HepG2 (cell line): ENCODE measurements around the gene SPAG5. TPM values are rescaled to one million over a fixed set of nuclear protein-coding genes. Genes with fewer than 3 reads are reported as not detected.

Experiments
- ATAC-seq: fragments of 200-7000 bp; cut with Tn5 transposase; 3 replicates; pipeline ENCODE4 v1.9.1; 2020; ENCODE audit warnings: mild to moderate bottlenecking, moderate library complexity
- BruUV-seq: library from RNA; stranded (reverse); fragments of 400-500 nt; replicated peaks from 2 replicates; lab custom pipeline; 2021; lab: Mats Ljungman, UMichigan
- CTCF ChIA-PET: fragments of 300-600 bp; formaldehyde crosslinking; extraction: SDS; loops from one replicate; lab custom pipeline; 2021; ENCODE audit warnings: low total read pairs, inconsistent platforms, low intra/inter-chr PET ratio; lab: Yijun Ruan, JAX
- POLR2A ChIA-PET: fragments of 350-600 bp; sonication (Branson Sonifier 250); formaldehyde crosslinking; loops from one replicate; lab custom pipeline; 2020; ENCODE audit warnings: antibody characterized with exemption, inconsistent platforms; lab: Yijun Ruan, JAX
- DNase-seq: peaks from one replicate; pipeline ENCODE4 v3.0.0-alpha.2; 2015; ENCODE audit warnings: low spot score
- FAIRE-seq: peaks from 3 replicates; lab custom pipeline; 2011; peaks lifted over from hg19 to GRCh38; lab: Jason Lieb, UNC
- H2AFZ ChIP-seq: one replicate; pipeline ENCODE4 v1.6.1; 2011; ENCODE audit warnings: low read length, inconsistent platforms
- H3K27ac ChIP-seq: fragments of 300-600 bp; 3 replicates; pipeline ENCODE4 v1.8.0; 2011; ENCODE audit warnings: mixed run types, mild to moderate bottlenecking, mixed read lengths, low read length, inconsistent platforms; ENCODE audit not compliant: insufficient read depth; ENCODE audit errors: extremely low read length
- H3K27me3 ChIP-seq, 2 experiments: fragments of 200-600 bp in 1 of 2; 2 replicates in 1 of 2; 3 replicates in 1 of 2; pipeline versions ENCODE4 v1.6.0 to v1.8.0; 2011; ENCODE audit warnings: low read length in 2 of 2, mild to moderate bottlenecking in 2 of 2, moderate library complexity in 2 of 2, inconsistent platforms in 1 of 2; ENCODE audit not compliant: insufficient read depth in 2 of 2, control insufficient read depth in 1 of 2
- H3K36me3 ChIP-seq, 2 experiments: fragments of 200-600 bp in 1 of 2; replicated peaks in 1 of 2; 2 replicates in 1 of 2; 3 replicates in 1 of 2; pipeline versions ENCODE4 v1.5.1 to v1.8.0; 2011; ENCODE audit warnings: low read length in 2 of 2, inconsistent platforms in 1 of 2; ENCODE audit not compliant: insufficient read depth in 2 of 2, control insufficient read depth in 1 of 2
- H3K4me1 ChIP-seq: 2 replicates; pipeline ENCODE4 v1.5.1; 2012; ENCODE audit warnings: low read length, inconsistent platforms; ENCODE audit not compliant: insufficient read depth
- H3K4me2 ChIP-seq: 2 replicates; pipeline ENCODE4 v1.6.0; 2011; ENCODE audit warnings: low read depth, low read length, inconsistent platforms
- H3K4me3 ChIP-seq, 3 experiments: fragments of 200-600 bp in 1 of 3; sonication (generic), shearing (Covaris generic) in 1 of 3; replicated peaks in 1 of 3; 2 replicates each; pipeline ENCODE4 v1.5.1; 2011 to 2016; ENCODE audit warnings: low read length in 3 of 3, inconsistent platforms in 2 of 3, low read depth in 2 of 3, mild to moderate bottlenecking in 2 of 3, control low read depth in 1 of 3, mixed read lengths in 1 of 3; ENCODE audit not compliant: insufficient read depth in 1 of 3
- H3K79me2 ChIP-seq: one replicate; pipeline ENCODE4 v1.6.1; 2011; ENCODE audit warnings: low read length, inconsistent platforms; ENCODE audit not compliant: insufficient read depth
- H3K9ac ChIP-seq: 2 replicates; pipeline ENCODE4 v1.6.0; 2011; ENCODE audit warnings: mild to moderate bottlenecking, low read depth, low read length, inconsistent platforms; ENCODE audit not compliant: insufficient read depth
- H3K9me3 ChIP-seq: 2 replicates; pipeline ENCODE4 v1.5.1; 2012; ENCODE audit warnings: mild to moderate bottlenecking, low read length
- H4K20me1 ChIP-seq: 2 replicates; pipeline ENCODE4 v1.6.0; 2011; ENCODE audit warnings: inconsistent platforms, mild to moderate bottlenecking, low read length, moderate library complexity; ENCODE audit not compliant: insufficient read depth
- AHR ChIP-seq: IDR thresholded peaks from 2 replicates; pipeline ENCODE4 v1.6.1; 2018; ENCODE audit warnings: missing genetic modification reagents, missing compliant biosample characterization
- DMTF1 ChIP-seq: sonication (generic); formaldehyde crosslinking; IDR thresholded peaks from 2 replicates; pipeline ENCODE4 v1.4.0; 2020; ENCODE audit warnings: mild to moderate bottlenecking, missing genetic modification reagents
- FLYWCH1 ChIP-seq: sonication (generic); formaldehyde crosslinking; IDR thresholded peaks from 2 replicates; pipeline ENCODE4 v1.8.1; 2023; ENCODE audit warnings: mild to moderate bottlenecking, missing genetic modification reagents
- REL ChIP-seq: sonication (generic); formaldehyde crosslinking; conservative IDR thresholded peaks from 2 replicates; pipeline ENCODE4 v1.8.0; 2022; ENCODE audit warnings: mild to moderate bottlenecking, missing genetic modification reagents, moderate library complexity
- ZBTB21 ChIP-seq: sonication (generic); formaldehyde crosslinking; IDR thresholded peaks from 2 replicates; pipeline ENCODE4 v1.4.0; 2020; ENCODE audit warnings: missing genetic modification reagents
- ZMYM2 ChIP-seq: sonication (generic); formaldehyde crosslinking; IDR thresholded peaks from 2 replicates; pipeline ENCODE4 v1.8.0; 2022; ENCODE audit warnings: mild to moderate bottlenecking, missing genetic modification reagents
- ZNF143 ChIP-seq: sonication (generic); formaldehyde crosslinking; IDR thresholded peaks from 2 replicates; pipeline ENCODE4 v1.4.0; 2020; ENCODE audit warnings: missing genetic modification reagents
- ZNF232 ChIP-seq: sonication (generic); formaldehyde crosslinking; IDR thresholded peaks from 2 replicates; pipeline ENCODE4 v1.4.0; 2020; ENCODE audit warnings: missing genetic modification reagents, borderline replicate concordance
- ZNF335 ChIP-seq: sonication (generic); formaldehyde crosslinking; IDR thresholded peaks from 2 replicates; pipeline ENCODE4 v1.4.0; 2020; ENCODE audit warnings: missing genetic modification reagents
- ZNF430 ChIP-seq: sonication (generic); formaldehyde crosslinking; IDR thresholded peaks from 2 replicates; pipeline ENCODE4 v1.9.0; 2021; ENCODE audit warnings: mild to moderate bottlenecking, missing genetic modification reagents
- ZNF556 ChIP-seq: sonication (generic); formaldehyde crosslinking; IDR thresholded peaks from 2 replicates; pipeline ENCODE4 v1.4.0; 2020; ENCODE audit warnings: mild to moderate bottlenecking, missing genetic modification reagents, borderline replicate concordance
- ZNF564 ChIP-seq: sonication (generic); formaldehyde crosslinking; IDR thresholded peaks from 2 replicates; pipeline ENCODE4 v1.8.1; 2023; ENCODE audit warnings: mild to moderate bottlenecking, missing genetic modification reagents
- ZNF605 ChIP-seq: sonication (generic); formaldehyde crosslinking; IDR thresholded peaks from 2 replicates; pipeline ENCODE4 v1.8.0; 2022; ENCODE audit warnings: mild to moderate bottlenecking, missing genetic modification reagents
- ZNF761 ChIP-seq: sonication (generic); formaldehyde crosslinking; conservative IDR thresholded peaks from 2 replicates; pipeline ENCODE4 v1.4.0; 2020; ENCODE audit warnings: mild to moderate bottlenecking, missing genetic modification reagents
- WGBS: methylation state at CpG from one replicate; pipeline ENCODE4 v1.1.6; 2017; ENCODE audit warnings: low lambda C conversion rate; 5-methylcytosine and 5-hydroxymethylcytosine counted together
- in situ Hi-C: cut with HindIII; loops from 2 replicates; pipeline ENCODE4 v1.10.0; 2017; ENCODE audit warnings: low pct_unique_long_range_greater_than_20kb; ENCODE audit not compliant: extremely low pct_ligation_motif_present
- intact Hi-C: fragments of 100-400 bp; cut with micrococcal nuclease; formaldehyde crosslinking; loops from one replicate; pipeline ENCODE4 v1.10.0; 2022; ENCODE audit not compliant: unreplicated experiment
- polyA plus RNA-seq, 8 experiments: library from polyadenylated mRNA; depleted of rRNA in 3 of 8; stranded (reverse) in 7 of 8; unstranded in 1 of 8; fragments of >200 nt; fragmentation: Illumina TruSeq in 4 of 8; extraction: Trizol in 4 of 8; gene quantifications; 2 replicates each; pipeline versions ENCODE4 v1.2.1 to v1.2.3, GENCODE V29; 2011 to 2016; ENCODE audit warnings: low read depth in 4 of 8, missing spikeins in 1 of 8, mixed read lengths in 1 of 8; ENCODE audit not compliant: insufficient read depth in 1 of 8
- total RNA-seq, 5 experiments: library from RNA; depleted of rRNA; stranded (reverse); fragments of >200 nt; fragmentation: Illumina TruSeq; extraction: Trizol; gene quantifications; 2 replicates each; pipeline ENCODE4 v1.2.3, GENCODE V29; 2016; ENCODE audit warnings: low read depth in 1 of 5
- TF ChIP-seq, protein P1 (sequence below): sonication (generic); formaldehyde crosslinking; conservative IDR thresholded peaks from 2 replicates; pipeline ENCODE4 v1.8.0; 2022; ENCODE audit warnings: mild to moderate bottlenecking, moderate library complexity, missing genetic modification reagents
- TF ChIP-seq, protein P2 (sequence below): sonication (generic); formaldehyde crosslinking; IDR thresholded peaks from 2 replicates; pipeline ENCODE4 v1.5.1; 2020; ENCODE audit warnings: mild to moderate bottlenecking, missing genetic modification reagents, moderate library complexity
- TF ChIP-seq, protein P3 (sequence below): IDR thresholded peaks from 2 replicates; pipeline ENCODE4 v1.6.1; 2012; ENCODE audit warnings: low read depth, low read length, improper control_type of control experiment

SPAG5 gene
- total and polyA plus RNA-seq, 2 of the 13 experiments (the other 11 are each of a cell fraction or from before 2014, with no cell fraction given), result 41.4 to 98.0 TPM

- TF ChIP-seq, protein P1, sequence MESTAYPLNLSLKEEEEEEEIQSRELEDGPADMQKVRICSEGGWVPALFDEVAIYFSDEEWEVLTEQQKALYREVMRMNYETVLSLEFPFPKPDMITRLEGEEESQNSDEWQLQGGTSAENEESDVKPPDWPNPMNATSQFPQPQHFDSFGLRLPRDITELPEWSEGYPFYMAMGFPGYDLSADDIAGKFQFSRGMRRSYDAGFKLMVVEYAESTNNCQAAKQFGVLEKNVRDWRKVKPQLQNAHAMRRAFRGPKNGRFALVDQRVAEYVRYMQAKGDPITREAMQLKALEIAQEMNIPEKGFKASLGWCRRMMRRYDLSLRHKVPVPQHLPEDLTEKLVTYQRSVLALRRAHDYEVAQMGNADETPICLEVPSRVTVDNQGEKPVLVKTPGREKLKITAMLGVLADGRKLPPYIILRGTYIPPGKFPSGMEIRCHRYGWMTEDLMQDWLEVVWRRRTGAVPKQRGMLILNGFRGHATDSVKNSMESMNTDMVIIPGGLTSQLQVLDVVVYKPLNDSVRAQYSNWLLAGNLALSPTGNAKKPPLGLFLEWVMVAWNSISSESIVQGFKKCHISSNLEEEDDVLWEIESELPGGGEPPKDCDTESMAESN (CRISPR knock-in tag), result no peak
- TF ChIP-seq, all 625 proteins: peak for 2
Measured at GRCh38 chr17:28547096-28547622, 51.7 kb downstream of the SPAG5 start (continued).

DNA sequence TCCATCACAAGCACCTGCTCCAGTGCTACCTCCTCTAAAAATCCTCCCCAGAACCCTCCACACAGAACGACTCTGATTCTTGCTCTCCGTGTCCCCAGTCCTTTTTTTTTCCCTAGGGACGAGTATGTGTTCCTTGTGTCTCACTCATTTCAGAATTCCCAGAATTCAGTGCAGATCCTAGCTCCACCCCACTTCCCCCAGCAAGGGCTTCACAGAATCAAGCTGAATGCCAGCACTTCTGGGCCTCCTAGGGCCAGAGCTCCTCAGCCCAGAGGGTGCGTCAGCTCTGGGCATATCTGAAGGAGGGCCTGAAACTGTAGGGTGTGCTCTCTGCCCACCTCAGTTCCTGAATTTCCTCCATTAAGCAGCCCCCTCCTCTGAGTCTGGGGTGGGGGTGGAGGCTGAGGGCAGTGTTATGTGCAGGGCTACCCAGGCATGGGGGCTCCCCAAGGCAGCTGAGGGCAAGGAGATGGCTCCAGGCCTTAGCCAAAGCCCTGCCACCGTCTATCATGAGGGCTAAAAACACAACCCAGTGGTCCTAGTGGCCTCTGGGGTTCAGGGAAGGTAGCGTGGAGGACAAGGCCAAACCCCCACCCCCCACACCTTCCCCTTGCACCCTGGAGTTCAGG lies 52.9 kb downstream of the SPAG5 start:
- Histone ChIP-seq H3K4me3 (no peak overlapping the region), H3K27me3 (no peaks in the 10 kb centered on the region), H3K36me3 (no peaks in the 10 kb centered on the region), H3K9me3 (no peaks in the 10 kb centered on the region), H4K20me1 (no peaks in the 10 kb centered on the region), H3K9ac (no peak overlapping the region), H2AFZ (no peak overlapping the region), H3K79me2 (no peaks in the 10 kb centered on the region), H3K27ac (no peak overlapping the region), H3K4me1 (peaks cover 18% of the 10 kb centered on the region), H3K4me2 (no peak overlapping the region)
- POLR2A ChIA-PET, result no interaction called here
- BruUV-seq, result no TSS peak
- DNase-seq, result no peak
- ATAC-seq, result no peak
- intact Hi-C loops (no loop called here), in situ Hi-C loops (no loop called here)
- CTCF ChIA-PET, result no interaction called here
- WGBS, result 71% methylated on average over 6 of the region's 6 CpGs
- FAIRE-seq, result no peak
- TF ChIP-seq ZNF335 (CRISPR knock-in tag) (no peak), ZNF564 (CRISPR knock-in tag) (no peak), ZNF556 (CRISPR knock-in tag) (no peak), ZNF143 (CRISPR knock-in tag) (no peak), ZNF232 (CRISPR knock-in tag) (no peak), ZNF605 (CRISPR knock-in tag) (no peak), DMTF1 (no peak), ZMYM2 (no peak), ZNF430 (CRISPR knock-in tag) (no peak), FLYWCH1 (no peak), AHR (CRISPR knock-in tag) (no peak), REL (CRISPR knock-in tag) (no peak), ZNF761 (CRISPR knock-in tag) (no peak), ZBTB21 (CRISPR knock-in tag) (no peak)
- TF ChIP-seq, protein P2, sequence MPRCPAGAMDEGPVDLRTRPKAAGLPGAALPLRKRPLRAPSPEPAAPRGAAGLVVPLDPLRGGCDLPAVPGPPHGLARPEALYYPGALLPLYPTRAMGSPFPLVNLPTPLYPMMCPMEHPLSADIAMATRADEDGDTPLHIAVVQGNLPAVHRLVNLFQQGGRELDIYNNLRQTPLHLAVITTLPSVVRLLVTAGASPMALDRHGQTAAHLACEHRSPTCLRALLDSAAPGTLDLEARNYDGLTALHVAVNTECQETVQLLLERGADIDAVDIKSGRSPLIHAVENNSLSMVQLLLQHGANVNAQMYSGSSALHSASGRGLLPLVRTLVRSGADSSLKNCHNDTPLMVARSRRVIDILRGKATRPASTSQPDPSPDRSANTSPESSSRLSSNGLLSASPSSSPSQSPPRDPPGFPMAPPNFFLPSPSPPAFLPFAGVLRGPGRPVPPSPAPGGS (CRISPR knock-in tag), result no peak
- TF ChIP-seq, protein P3, sequence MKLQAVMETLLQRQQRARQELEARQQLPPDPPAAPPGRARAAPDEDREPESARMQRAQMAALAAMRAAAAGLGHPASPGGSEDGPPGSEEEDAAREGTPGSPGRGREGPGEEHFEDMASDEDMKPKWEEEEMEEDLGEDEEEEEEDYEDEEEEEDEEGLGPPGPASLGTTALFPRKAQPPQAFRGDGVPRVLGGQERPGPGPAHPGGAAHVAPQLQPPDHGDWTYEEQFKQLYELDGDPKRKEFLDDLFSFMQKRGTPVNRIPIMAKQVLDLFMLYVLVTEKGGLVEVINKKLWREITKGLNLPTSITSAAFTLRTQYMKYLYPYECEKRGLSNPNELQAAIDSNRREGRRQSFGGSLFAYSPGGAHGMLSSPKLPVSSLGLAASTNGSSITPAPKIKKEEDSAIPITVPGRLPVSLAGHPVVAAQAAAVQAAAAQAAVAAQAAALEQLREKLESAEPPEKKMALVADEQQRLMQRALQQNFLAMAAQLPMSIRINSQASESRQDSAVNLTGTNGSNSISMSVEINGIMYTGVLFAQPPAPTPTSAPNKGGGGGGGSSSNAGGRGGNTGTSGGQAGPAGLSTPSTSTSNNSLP, result no peak
